ENCODE data around the gene CD82.

CD82 gene

GRCh38 chr11:44602891-44603310 is 37.4 kb downstream of the CD82 start:
- no peak for TF ChIP-seq CTCF (IDR thresholded peaks at IDR 0.05; ENCODE audit: extremely low read depth, insufficient read depth, missing control alignments)
- in situ Hi-C loops (cut with MboI; ENCODE audit: low pct_unique_long_range_greater_than_20kb, low sequenced_read_pairs, unreplicated experiment), result no loop called here
- DNase-seq (ENCODE audit: low spot score), result no peak

- no peak for DNase-seq (ENCODE audit: low spot score)
- in situ Hi-C loops (cut with MboI; ENCODE audit: low pct_unique_long_range_greater_than_20kb, low sequenced_read_pairs, unreplicated experiment), result no loop called here
Measured at GRCh38 chr11:44604171-44604581, 38.7 kb downstream of the CD82 start.

GRCh38 chr11:44605068-44605708 is 39.7 kb downstream of the CD82 start:
- no peak for TF ChIP-seq CTCF (IDR thresholded peaks at IDR 0.05; ENCODE audit: extremely low read depth, insufficient read depth, missing control alignments)
- DNase-seq (ENCODE audit: low spot score), result no peak
- in situ Hi-C loops (cut with MboI; ENCODE audit: low pct_unique_long_range_greater_than_20kb, low sequenced_read_pairs, unreplicated experiment), result loop anchor here (5.0 kb wide), 1 partner anchor 48 kb away; no protein-coding TSS in a partner anchor

More at GRCh38 chr11:44604171-44604581, 38.7 kb downstream of the CD82 start:
- no peak for TF ChIP-seq CTCF (IDR thresholded peaks at IDR 0.05; ENCODE audit: extremely low read depth, insufficient read depth, missing control alignments)

GRCh38 chr11:44605965-44606364 is 40.5 kb downstream of the CD82 start:
- no peak for DNase-seq (ENCODE audit: low spot score)
- TF ChIP-seq CTCF (IDR thresholded peaks at IDR 0.05; ENCODE audit: extremely low read depth, insufficient read depth, missing control alignments), result no peak
- in situ Hi-C loops (cut with MboI; ENCODE audit: low pct_unique_long_range_greater_than_20kb, low sequenced_read_pairs, unreplicated experiment), result loop anchor here (5.0 kb wide), 1 partner anchor 49 kb away; no protein-coding TSS in a partner anchor

GRCh38 chr11:44606472-44606871 is 41.0 kb downstream of the CD82 start:
- TF ChIP-seq CTCF (IDR thresholded peaks at IDR 0.05; ENCODE audit: extremely low read depth, insufficient read depth, missing control alignments), result no peak
- no peak for DNase-seq (ENCODE audit: low spot score)
- in situ Hi-C loops (cut with MboI; ENCODE audit: low pct_unique_long_range_greater_than_20kb, low sequenced_read_pairs, unreplicated experiment), result loop anchor here (5.0 kb wide), 1 partner anchor 49 kb away; no protein-coding TSS in a partner anchor

- no peak for DNase-seq (ENCODE audit: low spot score)
- no peak for TF ChIP-seq CTCF (IDR thresholded peaks at IDR 0.05; ENCODE audit: extremely low read depth, insufficient read depth, missing control alignments)
- in situ Hi-C loops (cut with MboI; ENCODE audit: low pct_unique_long_range_greater_than_20kb, low sequenced_read_pairs, unreplicated experiment), result loop anchor here (5.0 kb wide), 1 partner anchor 50 kb away; no protein-coding TSS in a partner anchor
Measured at GRCh38 chr11:44607319-44607962, 42.0 kb downstream of the CD82 start.

Data from GM13977 (cell line).